HEK293 (cell line): ENCODE data around the gene PSEN2.

Source experiments
- INSM2 ChIP-seq: fragments of 450-650 bp; formaldehyde crosslinking; IDR thresholded peaks from 2 replicates; pipeline ENCODE4 v1.5.1; 2016; ENCODE audit warnings: missing biosample characterization, missing genetic modification characterization
- REST ChIP-seq: fragments of 450-650 bp; formaldehyde crosslinking; IDR thresholded peaks from 2 replicates; pipeline ENCODE4 v1.5.1; 2016; ENCODE audit warnings: missing biosample characterization, missing genetic modification characterization
- SP2 ChIP-seq: fragments of 450-650 bp; formaldehyde crosslinking; IDR thresholded peaks from 2 replicates; pipeline ENCODE4 v1.5.1; 2016; ENCODE audit warnings: missing biosample characterization, missing genetic modification characterization
- SP3 ChIP-seq: fragments of 450-650 bp; formaldehyde crosslinking; IDR thresholded peaks from 2 replicates; pipeline ENCODE4 v1.5.1; 2016; ENCODE audit warnings: missing biosample characterization, missing genetic modification characterization
- SP7 ChIP-seq: fragments of 450-650 bp; formaldehyde crosslinking; IDR thresholded peaks from 2 replicates; pipeline ENCODE4 v1.5.1; 2016; ENCODE audit warnings: missing biosample characterization, missing genetic modification characterization
- WT1 ChIP-seq: fragments of 450-650 bp; formaldehyde crosslinking; IDR thresholded peaks from 2 replicates; pipeline ENCODE4 v1.5.1; 2016; ENCODE audit warnings: missing biosample characterization, missing genetic modification characterization
- YY2 ChIP-seq: fragments of 450-650 bp; formaldehyde crosslinking; IDR thresholded peaks from 2 replicates; pipeline ENCODE4 v1.5.1; 2016; ENCODE audit warnings: missing biosample characterization, missing genetic modification characterization
- ZBTB26 ChIP-seq: fragments of 450-650 bp; formaldehyde crosslinking; optimal IDR thresholded peaks from 2 replicates; pipeline ENCODE3; 2016; ENCODE audit warnings: missing biosample characterization, mild to moderate bottlenecking, missing genetic modification characterization
- ZEB2 ChIP-seq: fragments of 450-650 bp; formaldehyde crosslinking; IDR thresholded peaks from 2 replicates; pipeline ENCODE4 v1.5.1; 2016; ENCODE audit warnings: missing biosample characterization, missing genetic modification characterization
- ZNF10 ChIP-seq: fragments of 450-650 bp; formaldehyde crosslinking; IDR thresholded peaks from 2 replicates; pipeline ENCODE4 v1.5.1; 2017; ENCODE audit warnings: missing biosample characterization, missing genetic modification characterization
- ZNF24 ChIP-seq: fragments of 450-650 bp; formaldehyde crosslinking; IDR thresholded peaks from 2 replicates; pipeline ENCODE4 v1.5.1; 2016; ENCODE audit warnings: missing biosample characterization, missing genetic modification characterization
- ZNF280D ChIP-seq: fragments of 450-650 bp; formaldehyde crosslinking; IDR thresholded peaks from 2 replicates; pipeline ENCODE4 v1.5.1; 2016; ENCODE audit warnings: missing biosample characterization, missing genetic modification characterization
- ZNF366 ChIP-seq: fragments of 450-650 bp; formaldehyde crosslinking; conservative IDR thresholded peaks from 2 replicates; pipeline ENCODE4 v1.5.1; 2016; ENCODE audit warnings: missing biosample characterization, missing genetic modification characterization
- ZNF404 ChIP-seq: fragments of 450-650 bp; formaldehyde crosslinking; IDR thresholded peaks from 2 replicates; pipeline ENCODE4 v1.5.1; 2017; ENCODE audit warnings: missing biosample characterization, missing genetic modification characterization
- ZNF521 ChIP-seq: fragments of 450-650 bp; formaldehyde crosslinking; IDR thresholded peaks from 2 replicates; pipeline ENCODE4 v1.5.1; 2017; ENCODE audit warnings: missing biosample characterization, mild to moderate bottlenecking, missing genetic modification characterization
- ZNF600 ChIP-seq: fragments of 450-650 bp; formaldehyde crosslinking; IDR thresholded peaks from 2 replicates; pipeline ENCODE4 v1.5.1; 2016; ENCODE audit warnings: missing biosample characterization, missing genetic modification characterization
- ZNF629 ChIP-seq: fragments of 450-650 bp; formaldehyde crosslinking; IDR thresholded peaks from 2 replicates; pipeline ENCODE4 v1.5.1; 2017; ENCODE audit warnings: missing biosample characterization, missing genetic modification characterization
- ZNF639 ChIP-seq: fragments of 450-650 bp; formaldehyde crosslinking; IDR thresholded peaks from 2 replicates; pipeline ENCODE4 v1.5.1; 2016; ENCODE audit warnings: missing biosample characterization, missing genetic modification characterization
- ZNF660 ChIP-seq: fragments of 450-650 bp; IDR thresholded peaks from 2 replicates; pipeline ENCODE4 v1.5.1; 2018; ENCODE audit warnings: missing biosample characterization, mild to moderate bottlenecking, missing genetic modification characterization

PSEN2 gene

GRCh38 chr1:226875641-226876295 lies 5.4 kb downstream of the PSEN2 start (continued):
- 0 out of 2 replicates have a peak, but pooled peaks have one; percentile 48 for TF ChIP-seq REST (tag by site-specific recombination)
- TF ChIP-seq SP7 = peak; percentile 66
- TF ChIP-seq INSM2 (tag by site-specific recombination) = 0 out of 2 replicates have a peak, but pooled peaks have one; percentile 46
- TF ChIP-seq ZNF366 (tag by site-specific recombination) = peak; percentile 65
- peak; percentile 81 for TF ChIP-seq ZNF600 (tag by site-specific recombination)
- no peak for TF ChIP-seq WT1 (tag by site-specific recombination)
- TF ChIP-seq ZNF10 = no peak; the same call in 1 of the 2 replicates
- peak; percentile 53 for TF ChIP-seq SP3 (tag by site-specific recombination)
- no peak for TF ChIP-seq ZNF404 (tag by site-specific recombination)
- peak; percentile 33; the same call in 1 of the 2 replicates for TF ChIP-seq ZNF639 (tag by site-specific recombination)
- TF ChIP-seq ZBTB26 (tag by site-specific recombination) = peak; percentile 6
- peak; percentile 67; the same call in 1 of the 2 replicates for TF ChIP-seq ZEB2 (tag by site-specific recombination)
- no peak for TF ChIP-seq ZNF521 (tag by site-specific recombination)
- TF ChIP-seq ZNF24 (tag by site-specific recombination) = peak; percentile 25; the same call in 1 of the 2 replicates
- TF ChIP-seq ZNF629 (tag by site-specific recombination) = peak; percentile 96
- peak; percentile 41; the same call in 1 of the 2 replicates for TF ChIP-seq ZNF660 (tag by site-specific recombination)
- TF ChIP-seq ZNF280D (tag by site-specific recombination) = no peak
- no peak for TF ChIP-seq YY2
- peak; percentile 65 for TF ChIP-seq SP2 (tag by site-specific recombination)
